ENCODE measurements around the gene SMYD3. TPM values are rescaled to one million over a fixed set of nuclear protein-coding genes. Genes with fewer than 3 reads are reported as not detected.

Gene SMYD3
- polyA plus RNA-seq, 2 of the 4 experiments (the other 2 are of a cell fraction), result 18.2 to 35.2 TPM

GRCh38 chr1:246182149-246182851 is 324.8 kb downstream of the SMYD3 start:
- Histone ChIP-seq H3K9me3 (no peaks in the 10 kb centered on the region), H3K4me3 (no peak overlapping the region), H3K27ac (no peak overlapping the region), H3K4me1 (no peaks in the 10 kb centered on the region), H3K4me2 (no peak overlapping the region)
- 89% methylated on average over 3 of the region's 3 CpGs for WGBS (ENCODE audit: missing lambda C conversion rate)
- no peak for TF ChIP-seq HOXA7 (CRISPR knock-in tag; IDR thresholded peaks at IDR 0.05)
- TF ChIP-seq CBX8 (IDR thresholded peaks at IDR 0.05), result no peak
- no peak for TF ChIP-seq ATOH8 (CRISPR knock-in tag; IDR thresholded peaks at IDR 0.05; ENCODE audit: low read depth)
- TF ChIP-seq, protein P1, sequence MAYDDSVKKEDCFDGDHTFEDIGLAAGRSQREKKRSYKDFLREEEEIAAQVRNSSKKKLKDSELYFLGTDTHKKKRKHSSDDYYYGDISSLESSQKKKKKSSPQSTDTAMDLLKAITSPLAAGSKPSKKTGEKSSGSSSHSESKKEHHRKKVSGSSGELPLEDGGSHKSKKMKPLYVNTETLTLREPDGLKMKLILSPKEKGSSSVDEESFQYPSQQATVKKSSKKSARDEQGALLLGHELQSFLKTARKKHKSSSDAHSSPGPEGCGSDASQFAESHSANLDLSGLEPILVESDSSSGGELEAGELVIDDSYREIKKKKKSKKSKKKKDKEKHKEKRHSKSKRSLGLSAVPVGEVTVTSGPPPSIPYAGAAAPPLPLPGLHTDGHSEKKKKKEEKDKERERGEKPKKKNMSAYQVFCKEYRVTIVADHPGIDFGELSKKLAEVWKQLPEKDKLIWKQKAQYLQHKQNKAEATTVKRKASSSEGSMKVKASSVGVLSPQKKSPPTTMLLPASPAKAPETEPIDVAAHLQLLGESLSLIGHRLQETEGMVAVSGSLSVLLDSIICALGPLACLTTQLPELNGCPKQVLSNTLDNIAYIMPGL (CRISPR knock-in tag; IDR thresholded peaks at IDR 0.05; ENCODE audit: borderline replicate concordance), result no peak
- FAIRE-seq (no peak), DNase-seq (ENCODE audit: low read depth in 1 of 2, low spot score in 1 of 2) (no peak), ATAC-seq (no peak)
- ChIA-PET CTCF (no interaction called here), POLR2A (no interaction called here)

- POLR2A ChIA-PET, result no interaction called here
- FAIRE-seq, result no peak
Observed at GRCh38 chr1:246181241-246181640, 325.8 kb downstream of the SMYD3 start.

More at GRCh38 chr1:246181241-246181640, 325.8 kb downstream of the SMYD3 start:
- CTCF ChIA-PET, result no interaction called here
- DNase-seq (ENCODE audit: low read depth in 1 of 2, low spot score in 1 of 2) (no peak), ATAC-seq (no peak)
- Histone ChIP-seq H3K27ac (no peak overlapping the region), H3K4me3 (no peak overlapping the region), H3K4me1 (peaks cover 3% of the 10 kb centered on the region; the same call in 1 of the 3 replicates), H3K9me3 (no peaks in the 10 kb centered on the region), H3K4me2 (no peak overlapping the region)
- TF ChIP-seq CTCF (IDR thresholded peaks at IDR 0.05), result no peak
- no peak for TF ChIP-seq EHMT2 (IDR thresholded peaks at IDR 0.05; ENCODE audit: low read depth)
- no peak for TF ChIP-seq ATOH8 (CRISPR knock-in tag; IDR thresholded peaks at IDR 0.05; ENCODE audit: low read depth)
- TF ChIP-seq NR3C1 (IDR thresholded peaks at IDR 0.05), result no peak
- TF ChIP-seq ZFP36 (IDR thresholded peaks at IDR 0.05; ENCODE audit: borderline replicate concordance, partially characterized antibody), result no peak
- no peak for TF ChIP-seq RFX5 (IDR thresholded peaks at IDR 0.05)
- TF ChIP-seq NPAS2 (CRISPR knock-in tag; IDR thresholded peaks at IDR 0.05; ENCODE audit: borderline replicate concordance), result no peak
- no peak for TF ChIP-seq EP300 (IDR thresholded peaks at IDR 0.05)
- no peak for TF ChIP-seq HOXA7 (CRISPR knock-in tag; IDR thresholded peaks at IDR 0.05)
- TF ChIP-seq MAFK (IDR thresholded peaks at IDR 0.05; ENCODE audit: partially characterized antibody), result no peak
- TF ChIP-seq, protein P2, sequence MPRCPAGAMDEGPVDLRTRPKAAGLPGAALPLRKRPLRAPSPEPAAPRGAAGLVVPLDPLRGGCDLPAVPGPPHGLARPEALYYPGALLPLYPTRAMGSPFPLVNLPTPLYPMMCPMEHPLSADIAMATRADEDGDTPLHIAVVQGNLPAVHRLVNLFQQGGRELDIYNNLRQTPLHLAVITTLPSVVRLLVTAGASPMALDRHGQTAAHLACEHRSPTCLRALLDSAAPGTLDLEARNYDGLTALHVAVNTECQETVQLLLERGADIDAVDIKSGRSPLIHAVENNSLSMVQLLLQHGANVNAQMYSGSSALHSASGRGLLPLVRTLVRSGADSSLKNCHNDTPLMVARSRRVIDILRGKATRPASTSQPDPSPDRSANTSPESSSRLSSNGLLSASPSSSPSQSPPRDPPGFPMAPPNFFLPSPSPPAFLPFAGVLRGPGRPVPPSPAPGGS (IDR thresholded peaks at IDR 0.05), result no peak
- TF ChIP-seq HES2 (IDR thresholded peaks at IDR 0.05), result no peak
- TF ChIP-seq ZC3H11A (IDR thresholded peaks at IDR 0.05), result no peak
- no peak for TF ChIP-seq BHLHE40 (IDR thresholded peaks at IDR 0.05; ENCODE audit: low read depth, low read length)
- no peak for TF ChIP-seq RCOR1 (IDR thresholded peaks at IDR 0.05; ENCODE audit: low read depth, low read length)
